GM21528 (cell line): ENCODE results near the gene MUC5AC.

Source experiments
- ATAC-seq: cut with Tn5 transposase; IDR thresholded peaks from one replicate; pipeline ENCODE4 v1.9.1; 2021; ENCODE audit warnings: mild to moderate bottlenecking, moderate library complexity; ENCODE audit not compliant: unreplicated experiment, low FRiP score

MUC5AC gene

GRCh38 chr11:1220941-1221721 is 63.4 kb downstream of the MUC5AC start:
- no peak for ATAC-seq

GRCh38 chr11:1221848-1222311 is 64.1 kb downstream of the MUC5AC start:
- ATAC-seq = no peak

- ATAC-seq = no peak
Measured at GRCh38 chr11:1222491-1223345, 65.0 kb downstream of the MUC5AC start, which contains the start of gene MUC5B. Gene MUC5B (plus strand): TSS chr11:1223066. CDS start chr11:1223124, 58 bp downstream.

GRCh38 chr11:1223346-1224110 is 65.8 kb downstream of the MUC5AC start:
- ATAC-seq = no peak

GRCh38 chr11:1224111-1224490 is 66.3 kb downstream of the MUC5AC start:
- no peak for ATAC-seq

GRCh38 chr11:1224491-1225385 is 67.0 kb downstream of the MUC5AC start:
- ATAC-seq = no peak

- no peak for ATAC-seq
Measured at GRCh38 chr11:1225386-1226225, 67.9 kb downstream of the MUC5AC start.

- ATAC-seq = no peak
Measured at GRCh38 chr11:1226226-1226985, 68.7 kb downstream of the MUC5AC start.

- ATAC-seq = no peak
Measured at GRCh38 chr11:1226986-1227550, 69.3 kb downstream of the MUC5AC start.

- ATAC-seq = no peak
Measured at GRCh38 chr11:1227551-1228100, 69.9 kb downstream of the MUC5AC start.

GRCh38 chr11:1228101-1228821 is 70.5 kb downstream of the MUC5AC start:
- no peak for ATAC-seq

GRCh38 chr11:1228921-1229451 is 71.2 kb downstream of the MUC5AC start:
- no peak for ATAC-seq

GRCh38 chr11:1229471-1230120 is 71.8 kb downstream of the MUC5AC start:
- no peak for ATAC-seq

GRCh38 chr11:1230121-1230455 is 72.3 kb downstream of the MUC5AC start:
- no peak for ATAC-seq

- ATAC-seq = no peak
Measured at GRCh38 chr11:1230456-1231395, 73.0 kb downstream of the MUC5AC start.
